ENCODE results near the gene TNS4. TPM values are rescaled to one million over a fixed set of nuclear protein-coding genes. Genes with fewer than 3 reads are reported as not detected.

The TNS4 gene
- total and polyA plus RNA-seq, 9 of the 15 experiments (the other 6 are each of a cell fraction or from before 2014, with no cell fraction given), result 0.04 to 0.73 (median 0.24) TPM; not detected in 1

GRCh38 chr17:40437095-40437732 is 64.2 kb downstream of the TNS4 start (continued):
- TF ChIP-seq, protein P1, sequence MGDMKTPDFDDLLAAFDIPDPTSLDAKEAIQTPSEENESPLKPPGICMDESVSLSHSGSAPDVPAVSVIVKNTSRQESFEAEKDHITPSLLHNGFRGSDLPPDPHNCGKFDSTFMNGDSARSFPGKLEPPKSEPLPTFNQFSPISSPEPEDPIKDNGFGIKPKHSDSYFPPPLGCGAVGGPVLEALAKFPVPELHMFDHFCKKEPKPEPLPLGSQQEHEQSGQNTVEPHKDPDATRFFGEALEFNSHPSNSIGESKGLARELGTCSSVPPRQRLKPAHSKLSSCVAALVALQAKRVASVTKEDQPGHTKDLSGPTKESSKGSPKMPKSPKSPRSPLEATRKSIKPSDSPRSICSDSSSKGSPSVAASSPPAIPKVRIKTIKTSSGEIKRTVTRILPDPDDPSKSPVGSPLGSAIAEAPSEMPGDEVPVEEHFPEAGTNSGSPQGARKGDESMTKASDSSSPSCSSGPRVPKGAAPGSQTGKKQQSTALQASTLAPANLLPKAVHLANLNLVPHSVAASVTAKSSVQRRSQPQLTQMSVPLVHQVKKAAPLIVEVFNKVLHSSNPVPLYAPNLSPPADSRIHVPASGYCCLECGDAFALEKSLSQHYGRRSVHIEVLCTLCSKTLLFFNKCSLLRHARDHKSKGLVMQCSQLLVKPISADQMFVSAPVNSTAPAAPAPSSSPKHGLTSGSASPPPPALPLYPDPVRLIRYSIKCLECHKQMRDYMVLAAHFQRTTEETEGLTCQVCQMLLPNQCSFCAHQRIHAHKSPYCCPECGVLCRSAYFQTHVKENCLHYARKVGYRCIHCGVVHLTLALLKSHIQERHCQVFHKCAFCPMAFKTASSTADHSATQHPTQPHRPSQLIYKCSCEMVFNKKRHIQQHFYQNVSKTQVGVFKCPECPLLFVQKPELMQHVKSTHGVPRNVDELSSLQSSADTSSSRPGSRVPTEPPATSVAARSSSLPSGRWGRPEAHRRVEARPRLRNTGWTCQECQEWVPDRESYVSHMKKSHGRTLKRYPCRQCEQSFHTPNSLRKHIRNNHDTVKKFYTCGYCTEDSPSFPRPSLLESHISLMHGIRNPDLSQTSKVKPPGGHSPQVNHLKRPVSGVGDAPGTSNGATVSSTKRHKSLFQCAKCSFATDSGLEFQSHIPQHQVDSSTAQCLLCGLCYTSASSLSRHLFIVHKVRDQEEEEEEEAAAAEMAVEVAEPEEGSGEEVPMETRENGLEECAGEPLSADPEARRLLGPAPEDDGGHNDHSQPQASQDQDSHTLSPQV (IDR thresholded peaks at IDR 0.05), result peak; percentile 82
- TF ChIP-seq ETV5 (CRISPR knock-in tag; IDR thresholded peaks at IDR 0.05; ENCODE audit: low read depth) (peak; percentile 85), RBM25 (IDR thresholded peaks at IDR 0.05; ENCODE audit: low read depth, low read length, severe bottlenecking) (peak; percentile 96), RNF2 (IDR thresholded peaks at IDR 0.05) (no peak; the same call in 1 of the 2 replicates), RCOR1 (IDR thresholded peaks at IDR 0.05; ENCODE audit: borderline replicate concordance in 1 of 2, low read depth in 2 of 2, low read length in 2 of 2) (peak in 1 of 2 experiments; percentile 90; a peak in 3 of 4 replicates), ZNF311 (CRISPR knock-in tag; IDR thresholded peaks at IDR 0.05) (peak; percentile 80; the same call in 1 of the 2 replicates), PTRF (tag; IDR thresholded peaks at IDR 0.05) (no peak), MTA1 (IDR thresholded peaks at IDR 0.05; ENCODE audit: borderline replicate concordance) (no peak), CHD4 (IDR thresholded peaks at IDR 0.05; ENCODE audit: insufficient read depth, insufficient replicate concordance, low read depth, low read length, poor library complexity, severe bottlenecking) (peak; percentile 94), HSF4 (CRISPR knock-in tag; IDR thresholded peaks at IDR 0.05; ENCODE audit: borderline replicate concordance) (no peak), CBFA2T3 (IDR thresholded peaks at IDR 0.05) (peak; percentile 67), ZNF583 (CRISPR knock-in tag; IDR thresholded peaks at IDR 0.05) (peak; percentile 20; the same call in 1 of the 2 replicates)
- TF ChIP-seq, protein P2, sequence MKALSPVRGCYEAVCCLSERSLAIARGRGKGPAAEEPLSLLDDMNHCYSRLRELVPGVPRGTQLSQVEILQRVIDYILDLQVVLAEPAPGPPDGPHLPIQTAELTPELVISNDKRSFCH (CRISPR knock-in tag; IDR thresholded peaks at IDR 0.05), result no peak
- TF ChIP-seq, protein P2 (tag; IDR thresholded peaks at IDR 0.05), result peak; percentile 65; the same call in 1 of the 2 replicates
- TF ChIP-seq, protein P3, sequence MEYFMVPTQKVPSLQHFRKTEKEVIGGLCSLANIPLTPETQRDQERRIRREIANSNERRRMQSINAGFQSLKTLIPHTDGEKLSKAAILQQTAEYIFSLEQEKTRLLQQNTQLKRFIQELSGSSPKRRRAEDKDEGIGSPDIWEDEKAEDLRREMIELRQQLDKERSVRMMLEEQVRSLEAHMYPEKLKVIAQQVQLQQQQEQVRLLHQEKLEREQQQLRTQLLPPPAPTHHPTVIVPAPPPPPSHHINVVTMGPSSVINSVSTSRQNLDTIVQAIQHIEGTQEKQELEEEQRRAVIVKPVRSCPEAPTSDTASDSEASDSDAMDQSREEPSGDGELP (CRISPR knock-in tag; IDR thresholded peaks at IDR 0.05; ENCODE audit: borderline replicate concordance), result no peak

All from K562 (cell line).